Hepatocyte (in vitro differentiated cells): ENCODE measurements around the gene PDZD8. TPM values are rescaled to one million over a fixed set of nuclear protein-coding genes. Genes with fewer than 3 reads are reported as not detected.
A peak's percentile ranks its signal among the peaks of the same experiment; 100 is the strongest.

Source experiments
- DNase-seq: peaks from one replicate; pipeline ENCODE4 v3.0.0-alpha.2; 2016; ENCODE audit warnings: low spot score
- H2AFZ ChIP-seq: fragments of 200-600 bp; sonication (generic); 2 replicates; pipeline ENCODE4 v1.6.0; 2016; ENCODE audit warnings: antibody characterized with exemption, mild to moderate bottlenecking
- H3K27ac ChIP-seq: fragments of 200-600 bp; sonication (generic); 2 replicates; pipeline ENCODE4 v1.5.1; 2016; ENCODE audit warnings: mild to moderate bottlenecking
- H3K27me3 ChIP-seq: fragments of 200-600 bp; sonication (generic); 2 replicates; pipeline ENCODE4 v1.6.1; 2016
- H3K36me3 ChIP-seq: fragments of 200-600 bp; sonication (generic); replicated peaks from 2 replicates; pipeline ENCODE4 v1.5.1; 2016; ENCODE audit warnings: low read depth; ENCODE audit not compliant: insufficient read depth
- H3K4me1 ChIP-seq: fragments of 200-600 bp; sonication (generic); 2 replicates; pipeline ENCODE4 v1.5.1; 2016; ENCODE audit warnings: mild to moderate bottlenecking, moderate library complexity; ENCODE audit not compliant: insufficient read depth
- H3K4me2 ChIP-seq: fragments of 200-600 bp; sonication (generic); 2 replicates; pipeline ENCODE4 v1.6.0; 2016
- H3K4me3 ChIP-seq: fragments of 200-600 bp; sonication (generic); 2 replicates; pipeline ENCODE4 v1.5.1; 2016; ENCODE audit warnings: mild to moderate bottlenecking
- H3K79me2 ChIP-seq: fragments of 200-600 bp; sonication (generic); 2 replicates; pipeline ENCODE4 v1.6.0; 2017; ENCODE audit warnings: mild to moderate bottlenecking
- H3K9me2 ChIP-seq: fragments of 200-600 bp; sonication (generic); replicated peaks from 2 replicates; pipeline ENCODE4 v1.6.0; 2017; ENCODE audit warnings: mild to moderate bottlenecking; ENCODE audit not compliant: insufficient read depth
- H3K9me3 ChIP-seq: fragments of 200-600 bp; sonication (generic); 2 replicates; pipeline ENCODE4 v1.5.1; 2016; ENCODE audit warnings: low read depth, mild to moderate bottlenecking
- H4K20me1 ChIP-seq: fragments of 200-600 bp; sonication (generic); 2 replicates; pipeline ENCODE4 v1.6.0; 2016; ENCODE audit warnings: mild to moderate bottlenecking; ENCODE audit not compliant: insufficient read depth, poor library complexity, severe bottlenecking
- EZH2 ChIP-seq: fragments of 200-600 bp; sonication (generic); IDR thresholded peaks from 2 replicates; pipeline ENCODE4 v1.6.1; 2016; ENCODE audit warnings: antibody characterized with exemption, mild to moderate bottlenecking, borderline replicate concordance
- EZH2phosphoT487 ChIP-seq: fragments of 200-600 bp; sonication (generic); IDR thresholded peaks from one replicate; pipeline ENCODE4 v1.6.1; 2018; ENCODE audit warnings: antibody characterized with exemption, mild to moderate bottlenecking, low read depth, moderate library complexity; ENCODE audit not compliant: unreplicated experiment, severe bottlenecking
- WGBS: methylation state at CpG from one replicate; pipeline ENCODE4 v1.1.6; 2016; ENCODE audit warnings: low lambda C conversion rate; ENCODE audit errors: missing lambda C conversion rate; 5-methylcytosine and 5-hydroxymethylcytosine counted together
- polyA plus RNA-seq: library from polyadenylated mRNA; unstranded; fragments of >200 nt; fragmentation: Nextera tagmentation; extraction: Ambion mirVana; gene quantifications from 2 replicates; pipeline ENCODE4 v1.2.1, GENCODE V29; 2016
- total RNA-seq: library from RNA; depleted of rRNA; stranded (reverse); fragments of >200 nt; gene quantifications from 2 replicates; pipeline ENCODE4 v1.2.3, GENCODE V29; 2014
- TF ChIP-seq, protein P1 (sequence below): fragments of 200-600 bp; sonication (generic); IDR thresholded peaks from 2 replicates; pipeline ENCODE4 v1.5.1; 2016; ENCODE audit warnings: antibody characterized with exemption, mild to moderate bottlenecking; ENCODE audit not compliant: poor library complexity

The PDZD8 gene
- total and polyA plus RNA-seq, 2 experiments from 2014 or later, result 12.9 to 77.2 TPM

DNA sequence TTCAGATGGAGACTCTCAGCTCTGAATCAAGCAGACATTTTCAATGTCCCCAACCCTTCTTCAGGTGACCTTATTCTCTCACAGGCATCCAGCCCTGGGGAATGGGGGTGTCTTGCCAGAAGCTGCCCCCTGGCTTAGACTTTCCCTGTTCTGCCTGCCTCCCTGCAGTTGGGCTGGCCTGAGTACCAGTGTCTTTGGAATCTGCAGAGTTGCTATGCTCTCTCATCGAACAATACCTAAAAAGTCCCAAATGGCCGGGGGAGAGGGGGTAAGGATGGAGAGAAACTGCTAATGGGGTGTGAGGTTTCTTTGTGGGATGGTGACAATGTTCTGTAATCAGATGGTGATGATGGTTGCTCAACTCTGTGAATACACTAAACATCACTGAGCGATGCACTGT lies 113.7 kb downstream of the PDZD8 start:
- Histone ChIP-seq H3K27ac (no peak overlapping the region), H3K36me3 (no peaks in the 10 kb centered on the region), H3K4me2 (no peak overlapping the region), H3K27me3 (no peaks in the 10 kb centered on the region), H4K20me1 (no peaks in the 10 kb centered on the region), H3K4me1 (peaks cover 14% of the 10 kb centered on the region), H3K9me3 (no peaks in the 10 kb centered on the region), H2AFZ (no peak overlapping the region), H3K9me2 (no peaks in the 10 kb centered on the region), H3K79me2 (no peaks in the 10 kb centered on the region), H3K4me3 (no peak overlapping the region)
- 87% methylated on average over 3 of the region's 3 CpGs for WGBS
- DNase-seq, result no peak
- TF ChIP-seq, protein P1, sequence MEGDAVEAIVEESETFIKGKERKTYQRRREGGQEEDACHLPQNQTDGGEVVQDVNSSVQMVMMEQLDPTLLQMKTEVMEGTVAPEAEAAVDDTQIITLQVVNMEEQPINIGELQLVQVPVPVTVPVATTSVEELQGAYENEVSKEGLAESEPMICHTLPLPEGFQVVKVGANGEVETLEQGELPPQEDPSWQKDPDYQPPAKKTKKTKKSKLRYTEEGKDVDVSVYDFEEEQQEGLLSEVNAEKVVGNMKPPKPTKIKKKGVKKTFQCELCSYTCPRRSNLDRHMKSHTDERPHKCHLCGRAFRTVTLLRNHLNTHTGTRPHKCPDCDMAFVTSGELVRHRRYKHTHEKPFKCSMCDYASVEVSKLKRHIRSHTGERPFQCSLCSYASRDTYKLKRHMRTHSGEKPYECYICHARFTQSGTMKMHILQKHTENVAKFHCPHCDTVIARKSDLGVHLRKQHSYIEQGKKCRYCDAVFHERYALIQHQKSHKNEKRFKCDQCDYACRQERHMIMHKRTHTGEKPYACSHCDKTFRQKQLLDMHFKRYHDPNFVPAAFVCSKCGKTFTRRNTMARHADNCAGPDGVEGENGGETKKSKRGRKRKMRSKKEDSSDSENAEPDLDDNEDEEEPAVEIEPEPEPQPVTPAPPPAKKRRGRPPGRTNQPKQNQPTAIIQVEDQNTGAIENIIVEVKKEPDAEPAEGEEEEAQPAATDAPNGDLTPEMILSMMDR, result no peak
- TF ChIP-seq EZH2 (no peak), EZH2phosphoT487 (no peak)

DNA sequence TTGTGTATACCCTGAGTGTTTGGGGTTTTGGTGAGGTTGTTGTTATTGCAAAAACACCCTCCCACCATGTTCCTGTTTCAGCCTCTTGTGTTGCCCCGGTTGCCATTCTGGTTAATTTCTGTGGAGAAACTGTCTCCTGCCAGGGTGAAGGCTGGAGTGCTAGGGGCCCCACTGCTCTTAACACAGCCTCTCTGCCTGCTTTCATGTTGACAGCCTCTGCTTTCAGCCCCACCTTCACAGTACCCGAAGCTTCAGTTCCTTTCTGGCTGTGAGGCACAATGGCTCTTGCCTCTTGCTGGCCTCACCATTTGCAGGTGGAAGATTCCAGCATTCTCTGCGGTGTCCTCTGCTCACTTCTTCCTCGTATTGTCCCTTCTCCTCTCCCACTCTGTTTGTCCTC lies 115.2 kb downstream of the PDZD8 start:
- Histone ChIP-seq H3K4me3 (no peak overlapping the region), H3K4me2 (peak overlapping the region; percentile 31), H3K27me3 (no peaks in the 10 kb centered on the region), H2AFZ (no peak overlapping the region), H3K27ac (peak overlapping the region; percentile 21), H3K9me2 (no peaks in the 10 kb centered on the region), H3K36me3 (no peaks in the 10 kb centered on the region), H3K4me1 (peaks cover 14% of the 10 kb centered on the region), H4K20me1 (no peaks in the 10 kb centered on the region), H3K9me3 (no peaks in the 10 kb centered on the region), H3K79me2 (no peaks in the 10 kb centered on the region)
- 53% methylated on average over 4 of the region's 4 CpGs for WGBS
- no peak for DNase-seq
- TF ChIP-seq EZH2 (no peak), EZH2phosphoT487 (no peak)
- TF ChIP-seq, protein P1, result no peak

DNA sequence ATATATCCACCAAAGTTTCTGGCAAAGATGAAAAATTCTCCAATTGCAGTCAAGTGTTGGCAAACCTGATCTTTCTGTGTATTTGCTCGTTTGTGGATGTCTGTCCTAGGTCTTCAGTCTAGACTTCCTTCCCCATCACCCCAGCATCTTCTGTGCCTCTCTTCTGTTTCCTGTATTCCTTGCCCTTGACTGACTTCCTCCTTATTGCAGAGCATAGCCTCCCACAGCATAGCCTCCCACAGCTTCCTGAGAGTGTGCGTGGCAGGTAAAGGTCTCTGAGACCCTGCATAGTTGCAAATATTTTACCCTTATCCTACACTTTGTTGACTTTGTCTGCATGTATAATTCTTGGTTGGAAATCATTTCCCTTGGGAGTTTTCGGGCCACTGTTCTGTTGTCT lies 116.0 kb downstream of the PDZD8 start:
- Histone ChIP-seq H3K36me3 (no peaks in the 10 kb centered on the region), H3K27me3 (no peaks in the 10 kb centered on the region), H3K9me2 (no peaks in the 10 kb centered on the region), H3K27ac (no peak overlapping the region), H2AFZ (no peak overlapping the region), H3K4me2 (no peak overlapping the region), H3K9me3 (no peaks in the 10 kb centered on the region), H3K4me1 (peaks cover 14% of the 10 kb centered on the region), H3K79me2 (no peaks in the 10 kb centered on the region), H3K4me3 (no peak overlapping the region), H4K20me1 (no peaks in the 10 kb centered on the region)
- DNase-seq, result no peak
- TF ChIP-seq, protein P1, result no peak
- TF ChIP-seq EZH2, result no peak
- WGBS, result 89% methylated on average over 3 of the region's 3 CpGs

DNA sequence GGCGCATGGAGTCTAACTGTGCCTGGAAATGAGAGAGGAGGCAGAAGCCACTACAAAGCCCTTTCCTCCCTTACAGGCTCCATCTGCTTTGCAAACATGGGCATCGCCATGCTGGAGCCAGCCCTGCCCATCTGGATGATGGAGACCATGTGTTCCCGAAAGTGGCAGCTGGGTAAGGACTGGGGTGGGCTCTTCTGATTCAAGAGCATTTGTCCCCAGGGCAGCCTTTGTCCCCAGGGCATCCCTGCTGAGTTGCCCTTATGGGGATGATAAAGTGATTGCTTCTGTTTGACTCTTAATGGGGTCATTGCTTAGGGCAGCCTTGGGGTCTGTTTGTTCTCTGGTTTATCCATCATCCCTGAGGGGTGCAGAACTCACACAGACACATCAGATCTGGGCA lies 117.5 kb downstream of the PDZD8 start:
- Histone ChIP-seq H3K4me3 (no peak overlapping the region), H3K27ac (no peak overlapping the region), H3K9me3 (no peaks in the 10 kb centered on the region), H4K20me1 (no peaks in the 10 kb centered on the region), H3K4me1 (peaks cover 14% of the 10 kb centered on the region), H3K27me3 (no peaks in the 10 kb centered on the region), H3K4me2 (no peak overlapping the region), H2AFZ (no peak overlapping the region), H3K9me2 (no peaks in the 10 kb centered on the region), H3K36me3 (no peaks in the 10 kb centered on the region), H3K79me2 (no peaks in the 10 kb centered on the region)
- 83% methylated on average over 3 of the region's 3 CpGs for WGBS
- no peak for DNase-seq
- no peak for TF ChIP-seq EZH2
- TF ChIP-seq EZH2phosphoT487, result no peak
- TF ChIP-seq, protein P1, result no peak
